HG02798 (cell line): ENCODE results near the gene SRSF8.

Experiments
- ATAC-seq: cut with Tn5 transposase; IDR thresholded peaks from one replicate; pipeline ENCODE4 v1.9.1; 2021; ENCODE audit warnings: mild to moderate bottlenecking; ENCODE audit not compliant: unreplicated experiment, poor library complexity

SRSF8 gene

GRCh38 chr11:95119361-95120060 is 52.8 kb downstream of the SRSF8 start:
- ATAC-seq, result no peak
